GM12878 (cell line): ENCODE data around the gene NXPH2. TPM values are rescaled to one million over a fixed set of nuclear protein-coding genes. Genes with fewer than 3 reads are reported as not detected.

Experiments
- ATAC-seq: fragments of 200-7000 bp; cut with Tn5 transposase; 3 replicates; pipeline ENCODE4 v1.9.1; 2020; ENCODE audit warnings: mild to moderate bottlenecking, moderate library complexity
- BruUV-seq: library from RNA; stranded (reverse); fragments of 400-500 nt; replicated peaks from 2 replicates; lab custom pipeline; 2021; lab: Mats Ljungman, UMichigan
- CTCF ChIA-PET: fragments of 300-600 bp; sonication (Branson Sonifier 250); formaldehyde crosslinking; extraction: SDS; loops from one replicate; lab custom pipeline; 2021; ENCODE audit warnings: inconsistent platforms; lab: Yijun Ruan, JAX
- POLR2A ChIA-PET: fragments of 350-600 bp; formaldehyde crosslinking; extraction: SDS; loops from one replicate; lab custom pipeline; 2021; ENCODE audit warnings: inconsistent platforms; lab: Charles Lee
- RAD21 ChIA-PET: fragments of 300-600 bp; sonication (Branson Sonifier 250); formaldehyde crosslinking; loops from one replicate; lab custom pipeline; 2023; ENCODE audit warnings: antibody characterized with exemption; ENCODE audit not compliant: unreplicated experiment; lab: Charles Lee
- SMC1A ChIA-PET: fragments of 300-600 bp; sonication (Branson Sonifier 250); formaldehyde crosslinking; loops from one replicate; lab custom pipeline; 2023; ENCODE audit not compliant: unreplicated experiment, uncharacterized antibody; lab: Charles Lee
- DNase-seq: peaks from one replicate; pipeline ENCODE4 v3.0.0-alpha.2; 2011; ENCODE audit warnings: low read depth, low spot score
- FAIRE-seq: peaks from 3 replicates; lab custom pipeline; 2011; peaks lifted over from hg19 to GRCh38; lab: Jason Lieb, UNC
- H2AFZ ChIP-seq: 2 replicates; pipeline ENCODE4 v1.6.0; 2011; ENCODE audit warnings: low read depth, low read length, control low read depth; ENCODE audit not compliant: control insufficient read depth
- H3K27ac ChIP-seq: 2 replicates; pipeline ENCODE4 v1.5.1; 2011; ENCODE audit warnings: control low read depth; ENCODE audit not compliant: control insufficient read depth, insufficient read depth
- H3K27me3 ChIP-seq, 2 experiments: replicated peaks in 1 of 2; 2 replicates each; pipeline versions ENCODE4 v1.6.0 to v1.6.1; 2011; ENCODE audit warnings: low read length in 1 of 2; ENCODE audit not compliant: control insufficient read depth in 2 of 2, insufficient read depth in 2 of 2
- H3K36me3 ChIP-seq, 2 experiments: 2 replicates each; pipeline ENCODE4 v1.5.1; 2011; ENCODE audit warnings: low read length in 1 of 2; ENCODE audit not compliant: control insufficient read depth in 2 of 2, insufficient read depth in 2 of 2
- H3K4me1 ChIP-seq: 2 replicates; pipeline ENCODE4 v1.6.1; 2011; ENCODE audit warnings: mild to moderate bottlenecking, low read length, moderate library complexity, mixed read lengths; ENCODE audit not compliant: control insufficient read depth, insufficient read depth
- H3K4me2 ChIP-seq: 2 replicates; pipeline ENCODE4 v1.6.0; 2011; ENCODE audit warnings: control low read depth; ENCODE audit not compliant: control insufficient read depth, insufficient read depth
- H3K4me3 ChIP-seq: fragments of 200-600 bp; sonication (generic); 2 replicates; pipeline ENCODE4 v1.5.1; 2016
- H3K79me2 ChIP-seq: 2 replicates; pipeline ENCODE4 v1.6.0; 2011; ENCODE audit warnings: low read length; ENCODE audit not compliant: control insufficient read depth, insufficient read depth
- H3K9ac ChIP-seq: 2 replicates; pipeline ENCODE4 v1.8.0; 2011; ENCODE audit warnings: low read length, control low read depth, mixed read lengths; ENCODE audit not compliant: control insufficient read depth, insufficient read depth
- H3K9me3 ChIP-seq: replicated peaks from 3 replicates; pipeline ENCODE4 v1.5.1; 2011; ENCODE audit warnings: mild to moderate bottlenecking, low read length; ENCODE audit not compliant: control insufficient read depth, insufficient read depth
- H4K20me1 ChIP-seq: 2 replicates; pipeline ENCODE4 v1.6.0; 2011; ENCODE audit not compliant: control insufficient read depth, insufficient read depth
- IKZF1 ChIP-seq: fragments of 450-650 bp; conservative IDR thresholded peaks from 2 replicates; pipeline ENCODE4 v1.6.1; 2017; ENCODE audit warnings: antibody characterized with exemption, mild to moderate bottlenecking
- MYC ChIP-seq: IDR thresholded peaks from 2 replicates; pipeline ENCODE4 v1.6.1; 2011; ENCODE audit warnings: mild to moderate bottlenecking, low read length, moderate library complexity, inconsistent platforms; ENCODE audit not compliant: insufficient read depth, insufficient replicate concordance, insufficient read length, severe bottlenecking
- NR2C1 ChIP-seq: fragments of 450-650 bp; IDR thresholded peaks from 2 replicates; pipeline ENCODE4 v1.6.1; 2017; ENCODE audit warnings: antibody characterized with exemption, mild to moderate bottlenecking, moderate library complexity
- WGBS: methylation state at CpG from one replicate; pipeline ENCODE4 v1.1.6; 2016; ENCODE audit warnings: low lambda C conversion rate; ENCODE audit not compliant: insufficient replicate concordance, insufficient coverage; ENCODE audit errors: missing lambda C conversion rate; 5-methylcytosine and 5-hydroxymethylcytosine counted together
- in situ Hi-C: fragments of 300-500 bp; cut with MboI; formaldehyde crosslinking; loops from 9 replicates; pipeline ENCODE4 v1.14.3; 2018; ENCODE audit warnings: mixed read lengths
- intact Hi-C: fragments of 100-400 bp; cut with micrococcal nuclease; formaldehyde crosslinking; loops from one replicate; pipeline ENCODE4 v1.14.2; 2022; ENCODE audit not compliant: unreplicated experiment
- polyA plus RNA-seq, 11 experiments: library from polyadenylated mRNA; depleted of rRNA in 4 of 11; unstranded in 6 of 11; stranded (reverse) in 5 of 11; fragments of >200 nt; fragmentation: Nextera tagmentation in 4 of 11; fragmentation: Illumina TruSeq in 1 of 11; extraction: Ambion mirVana in 4 of 11; extraction: Trizol in 1 of 11; gene quantifications; 1 replicate in 1 of 11; 2 replicates in 10 of 11; pipeline versions ENCODE4 v1.2.1 to v1.2.3, GENCODE V29; 2011 to 2016; ENCODE audit warnings: inconsistent platforms in 2 of 11, missing spikeins in 2 of 11, low read depth in 1 of 11
- total RNA-seq, 4 experiments: library from RNA; depleted of rRNA in 3 of 4; stranded (reverse); fragments of >200 nt in 3 of 4; fragmentation: Illumina TruSeq in 1 of 4; extraction: Trizol in 1 of 4; gene quantifications; 2 replicates each; pipeline versions ENCODE4 v1.2.1 to v1.2.3, GENCODE V29; 2013 to 2021
- TF ChIP-seq, protein P1 (sequence below): fragments of 450-650 bp; formaldehyde crosslinking; IDR thresholded peaks from 2 replicates; pipeline ENCODE4 v1.4.0; 2022; ENCODE audit warnings: mild to moderate bottlenecking, moderate library complexity

Gene NXPH2
- total and polyA plus RNA-seq, 10 of the 15 experiments (the other 5 are each of a cell fraction or from before 2014, with no cell fraction given) = not detected

DNA sequence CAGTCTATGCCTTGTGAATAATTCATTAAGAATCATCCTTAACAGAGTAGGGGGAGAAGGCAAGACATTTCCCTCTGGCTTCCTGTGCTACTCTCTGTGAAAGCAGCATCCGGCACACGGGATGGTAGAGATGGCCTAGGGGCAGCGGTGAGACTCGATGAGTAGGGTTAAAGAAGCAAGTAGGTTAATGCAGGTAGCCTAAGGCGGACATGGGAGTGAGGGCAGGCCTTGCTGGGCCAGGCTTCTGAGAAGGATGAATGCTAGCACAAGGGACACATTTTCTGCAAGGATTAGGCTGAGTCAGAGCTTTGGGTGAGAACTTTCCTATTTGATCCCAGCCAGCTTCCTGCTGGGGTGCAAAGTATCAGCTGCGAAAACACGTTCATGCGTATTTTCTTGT, 80.8 kb downstream of the NXPH2 start:
- FAIRE-seq = no peak
- TF ChIP-seq IKZF1 = no peak
- TF ChIP-seq, protein P1, sequence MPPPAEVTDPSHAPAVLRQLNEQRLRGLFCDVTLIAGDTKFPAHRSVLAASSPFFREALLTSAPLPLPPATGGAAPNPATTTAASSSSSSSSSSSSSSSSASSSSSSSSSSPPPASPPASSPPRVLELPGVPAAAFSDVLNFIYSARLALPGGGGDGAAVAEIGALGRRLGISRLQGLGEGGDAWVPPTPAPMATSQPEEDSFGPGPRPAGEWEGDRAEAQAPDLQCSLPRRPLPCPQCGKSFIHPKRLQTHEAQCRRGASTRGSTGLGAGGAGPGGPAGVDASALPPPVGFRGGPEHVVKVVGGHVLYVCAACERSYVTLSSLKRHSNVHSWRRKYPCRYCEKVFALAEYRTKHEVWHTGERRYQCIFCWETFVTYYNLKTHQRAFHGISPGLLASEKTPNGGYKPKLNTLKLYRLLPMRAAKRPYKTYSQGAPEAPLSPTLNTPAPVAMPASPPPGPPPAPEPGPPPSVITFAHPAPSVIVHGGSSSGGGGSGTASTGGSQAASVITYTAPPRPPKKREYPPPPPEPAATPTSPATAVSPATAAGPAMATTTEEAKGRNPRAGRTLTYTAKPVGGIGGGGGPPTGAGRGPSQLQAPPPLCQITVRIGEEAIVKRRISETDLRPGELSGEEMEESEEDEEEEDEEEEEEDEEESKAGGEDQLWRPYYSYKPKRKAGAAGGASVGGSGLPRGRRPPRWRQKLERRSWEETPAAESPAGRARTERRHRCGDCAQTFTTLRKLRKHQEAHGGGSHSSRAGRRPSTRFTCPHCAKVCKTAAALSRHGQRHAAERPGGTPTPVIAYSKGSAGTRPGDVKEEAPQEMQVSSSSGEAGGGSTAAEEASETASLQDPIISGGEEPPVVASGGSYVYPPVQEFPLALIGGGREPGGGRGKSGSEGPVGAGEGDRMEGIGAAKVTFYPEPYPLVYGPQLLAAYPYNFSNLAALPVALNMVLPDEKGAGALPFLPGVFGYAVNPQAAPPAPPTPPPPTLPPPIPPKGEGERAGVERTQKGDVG (CRISPR knock-in tag) = no peak
- no peak for TF ChIP-seq MYC
- TF ChIP-seq NR2C1 = no peak
- Histone ChIP-seq H3K36me3 (no peaks in the 10 kb centered on the region), H3K9ac (no peak overlapping the region), H3K27ac (no peak overlapping the region), H3K27me3 (no peaks in the 10 kb centered on the region; a peak in 1 of 4 replicates), H3K9me3 (no peaks in the 10 kb centered on the region), H2AFZ (no peak overlapping the region), H3K4me1 (no peaks in the 10 kb centered on the region), H3K79me2 (no peaks in the 10 kb centered on the region), H3K4me2 (no peak overlapping the region), H4K20me1 (no peaks in the 10 kb centered on the region), H3K4me3 (no peak overlapping the region)
- 80% methylated on average over 8 of the region's 8 CpGs for WGBS
- DNase-seq = no peak
- in situ Hi-C loops = no loop called here
- intact Hi-C loops = no loop called here
- SMC1A ChIA-PET = no interaction called here
- RAD21 ChIA-PET = interaction anchor here (0.5 kb wide), 1 partner anchor 148 kb away, joined by 3 read pairs; no protein-coding TSS in a partner anchor
- ATAC-seq = no peak
- POLR2A ChIA-PET = no interaction called here
- CTCF ChIA-PET = no interaction called here
- BruUV-seq = no TSS peak
